IMR-90 (cell line): Measurements from ENCODE around the gene R3HDM4. TPM values are rescaled to one million over a fixed set of nuclear protein-coding genes. Genes with fewer than 3 reads are reported as not detected.
A peak's percentile ranks its signal among the peaks of the same experiment; 100 is the strongest.

ENCODE experiments used
- ATAC-seq: fragments of 200-7000 bp; cut with Tn5 transposase; 2 replicates; pipeline ENCODE4 v1.9.1; 2020; ENCODE audit warnings: low read depth, mild to moderate bottlenecking, moderate library complexity
- BruUV-seq: library from RNA; stranded (reverse); fragments of 400-500 nt; replicated peaks from 2 replicates; lab custom pipeline; 2021; lab: Mats Ljungman, UMichigan
- CTCF ChIA-PET: fragments of 300-600 bp; formaldehyde crosslinking; extraction: SDS; loops from one replicate; lab custom pipeline; 2021; ENCODE audit warnings: antibody characterized with exemption; lab: Yijun Ruan, JAX
- POLR2A ChIA-PET: fragments of 300-600 bp; sonication (Branson Sonifier 250); formaldehyde crosslinking; loops from one replicate; lab custom pipeline; 2022; ENCODE audit warnings: antibody characterized with exemption; ENCODE audit not compliant: unreplicated experiment; lab: Charles Lee
- DNase-seq: peaks from one replicate; pipeline ENCODE4 v3.0.0; 2013
- H2AFZ ChIP-seq: replicated peaks from 2 replicates; pipeline ENCODE3; 2013; ENCODE audit warnings: low read length, mild to moderate bottlenecking; ENCODE audit not compliant: poor library complexity
- H2AK5ac ChIP-seq: 2 replicates; pipeline ENCODE4 v1.6.1; 2013; ENCODE audit warnings: low read depth, low read length, inconsistent platforms
- H2AK9ac ChIP-seq: replicated peaks from 2 replicates; pipeline ENCODE3; 2013; ENCODE audit warnings: mild to moderate bottlenecking, low read depth, low read length, moderate library complexity; ENCODE audit not compliant: poor library complexity
- H2BK120ac ChIP-seq: 2 replicates; pipeline ENCODE4 v1.6.1; 2013; ENCODE audit warnings: low read depth, low read length, inconsistent platforms
- H2BK15ac ChIP-seq: 3 replicates; pipeline ENCODE4 v1.6.1; 2013; ENCODE audit warnings: low read depth, low read length, inconsistent platforms
- H2BK20ac ChIP-seq: 2 replicates; pipeline ENCODE4 v1.6.1; 2013; ENCODE audit warnings: low read depth, mild to moderate bottlenecking, inconsistent platforms, low read length, moderate library complexity
- H2BK5ac ChIP-seq: 2 replicates; pipeline ENCODE4 v1.6.1; 2013; ENCODE audit warnings: mild to moderate bottlenecking, low read depth, low read length, inconsistent platforms; ENCODE audit not compliant: poor library complexity, severe bottlenecking
- H3K14ac ChIP-seq: replicated peaks from 2 replicates; pipeline ENCODE4 v1.6.1; 2013; ENCODE audit warnings: low read depth, low read length, inconsistent platforms
- H3K18ac ChIP-seq: 2 replicates; pipeline ENCODE4 v1.6.1; 2013; ENCODE audit warnings: low read depth, low read length, control low read depth
- H3K23ac ChIP-seq: 2 replicates; pipeline ENCODE4 v1.6.1; 2013; ENCODE audit warnings: low read depth, low read length, inconsistent platforms
- H3K27ac ChIP-seq: 2 replicates; pipeline ENCODE4 v1.5.1; 2013; ENCODE audit warnings: mild to moderate bottlenecking, control low read depth, low read length; ENCODE audit not compliant: insufficient read depth
- H3K27me3 ChIP-seq: 2 replicates; pipeline ENCODE4 v1.6.1; 2013; ENCODE audit warnings: low read length; ENCODE audit not compliant: control insufficient read depth, insufficient read depth
- H3K36me3 ChIP-seq: 2 replicates; pipeline ENCODE4 v1.6.1; 2013; ENCODE audit warnings: low read length, mixed read lengths; ENCODE audit not compliant: control insufficient read depth, insufficient read depth
- H3K4ac ChIP-seq: 2 replicates; pipeline ENCODE4 v1.6.1; 2013; ENCODE audit warnings: low read depth, low read length, inconsistent platforms
- H3K4me1 ChIP-seq: 2 replicates; pipeline ENCODE4 v1.6.1; 2013; ENCODE audit warnings: low read length, mixed read lengths; ENCODE audit not compliant: control insufficient read depth, insufficient read depth
- H3K4me2 ChIP-seq: 2 replicates; pipeline ENCODE4 v1.6.1; 2013; ENCODE audit warnings: low read depth, mild to moderate bottlenecking, control low read depth, low read length, moderate library complexity
- H3K4me3 ChIP-seq: 2 replicates; pipeline ENCODE4 v1.5.1; 2013; ENCODE audit warnings: low read depth, mild to moderate bottlenecking, control low read depth, low read length, moderate library complexity; ENCODE audit not compliant: insufficient read depth
- H3K56ac ChIP-seq: 2 replicates; pipeline ENCODE4 v1.6.1; 2013; ENCODE audit warnings: low read length, inconsistent platforms; ENCODE audit not compliant: insufficient read depth; ENCODE audit errors: extremely low read depth
- H3K79me1 ChIP-seq, 2 experiments: 2 replicates each; pipeline ENCODE4 v1.6.1; 2013; ENCODE audit warnings: low read length in 2 of 2, inconsistent platforms in 1 of 2, low read depth in 1 of 2
- H3K9ac ChIP-seq: 2 replicates; pipeline ENCODE4 v1.6.1; 2013; ENCODE audit warnings: low read depth, low read length, control low read depth
- H3K9me1 ChIP-seq: 2 replicates; pipeline ENCODE4 v1.6.1; 2013; ENCODE audit warnings: low read length, inconsistent platforms; ENCODE audit not compliant: insufficient read depth
- H3K9me3 ChIP-seq: 2 replicates; pipeline ENCODE4 v1.6.1; 2013; ENCODE audit warnings: low read length; ENCODE audit not compliant: control insufficient read depth, insufficient read depth
- H4K20me1 ChIP-seq: 2 replicates; pipeline ENCODE4 v1.6.1; 2013; ENCODE audit warnings: low read length, inconsistent platforms; ENCODE audit not compliant: insufficient read depth
- H4K5ac ChIP-seq: 2 replicates; pipeline ENCODE4 v1.6.1; 2013; ENCODE audit warnings: mild to moderate bottlenecking, low read depth, low read length, control low read depth
- H4K8ac ChIP-seq, 2 experiments: 2 replicates each; pipeline ENCODE4 v1.6.1; 2013; ENCODE audit warnings: low read depth in 2 of 2, low read length in 2 of 2, control low read depth in 1 of 2, inconsistent platforms in 1 of 2
- H4K91ac ChIP-seq: 2 replicates; pipeline ENCODE4 v1.6.1; 2013; ENCODE audit warnings: low read depth, low read length, inconsistent platforms; ENCODE audit not compliant: insufficient read depth
- POLR2A ChIP-seq: IDR thresholded peaks from 2 replicates; pipeline ENCODE4 v1.6.1; 2012; ENCODE audit warnings: mild to moderate bottlenecking, low read depth, low read length
- WGBS, 2 experiments: methylation state at CpG; one replicate each; pipeline versions ENCODE4 v1.1.5 to v1.1.7; 2013; ENCODE audit warnings: missing lambda C conversion rate in 2 of 2; ENCODE audit not compliant: insufficient read length in 1 of 2; ENCODE audit errors: extremely low coverage in 2 of 2; 5-methylcytosine and 5-hydroxymethylcytosine counted together
- dilution Hi-C: fragments of 300-500 bp; cut with HindIII; formaldehyde crosslinking; loops from one replicate; pipeline ENCODE4 v1.14.3; 2018; ENCODE audit warnings: low sequenced_read_pairs; ENCODE audit not compliant: unreplicated experiment
- in situ Hi-C: fragments of 300-500 bp; cut with MboI; formaldehyde crosslinking; loops from 3 replicates; pipeline ENCODE4 v1.14.3; 2019; ENCODE audit warnings: low sequenced_read_pairs, inconsistent platforms, mixed read lengths
- intact Hi-C: fragments of 100-400 bp; cut with micrococcal nuclease; formaldehyde crosslinking; loops from 2 replicates; pipeline ENCODE4 v1.10.0; 2022
- polyA plus RNA-seq, 3 experiments: library from polyadenylated mRNA; depleted of rRNA; stranded (reverse); fragments of >200 nt; gene quantifications; 2 replicates each; pipeline ENCODE4 v1.2.3, GENCODE V29; 2012; ENCODE audit warnings: low replicate concordance in 1 of 3
- total RNA-seq: library from RNA; depleted of rRNA; stranded (reverse); fragments of >200 nt; gene quantifications from 2 replicates; pipeline ENCODE4 v1.2.3, GENCODE V29; 2012
- TF ChIP-seq, protein P1 (sequence below): fragments of 150-350 bp; IDR thresholded peaks from 2 replicates; pipeline ENCODE4 v1.6.1; 2016; ENCODE audit warnings: low read depth, mild to moderate bottlenecking, low read length, moderate library complexity, borderline replicate concordance
- TF ChIP-seq, protein P2 (sequence below): fragments of 150-350 bp; IDR thresholded peaks from 2 replicates; pipeline ENCODE4 v1.6.1; 2017; ENCODE audit warnings: mild to moderate bottlenecking, antibody characterized with exemption, low read length, low read depth

Gene R3HDM4
- total and polyA plus RNA-seq, 2 of the 4 experiments (the other 2 are of a cell fraction): 9.0 to 51.5 TPM

DNA sequence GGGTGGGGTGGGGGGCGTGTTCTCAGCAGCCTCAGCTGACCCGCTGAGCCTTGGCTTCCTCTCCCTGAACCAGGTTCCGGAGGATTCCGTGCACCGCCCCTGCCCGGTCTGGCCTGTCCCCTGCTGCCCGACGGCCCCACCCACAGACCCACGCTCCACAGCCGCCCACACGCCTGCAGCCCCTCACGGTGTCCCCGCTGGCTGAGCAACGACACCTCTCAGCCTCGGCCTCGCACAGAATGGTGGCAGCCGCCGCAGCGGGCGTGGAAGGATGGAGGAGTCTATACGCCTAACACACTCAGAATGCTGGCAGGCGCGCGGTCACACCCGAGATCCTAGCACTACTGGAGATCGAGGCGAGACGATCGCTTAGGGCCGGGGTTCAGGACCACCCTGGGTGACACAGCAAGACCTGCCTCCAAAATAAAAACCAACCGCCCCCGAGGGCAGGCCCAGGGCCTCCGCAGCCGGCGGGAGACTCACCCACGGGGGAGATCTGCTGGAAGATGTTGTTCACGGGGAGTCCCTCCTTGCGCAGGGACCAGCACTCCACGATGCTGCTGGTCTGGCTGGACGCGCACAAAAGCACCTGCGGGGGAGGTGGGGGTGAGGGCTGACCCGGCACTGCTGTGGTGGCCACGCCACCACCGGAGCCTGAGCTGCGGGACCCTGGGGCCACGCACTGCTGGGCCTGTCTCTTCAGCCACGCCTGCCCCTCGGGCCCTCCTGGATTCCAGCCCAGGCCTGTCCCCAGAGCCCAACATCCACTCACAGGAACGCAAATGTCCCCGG, 28.4 kb downstream of the R3HDM4 start (continued):
- TF ChIP-seq, protein P1, sequence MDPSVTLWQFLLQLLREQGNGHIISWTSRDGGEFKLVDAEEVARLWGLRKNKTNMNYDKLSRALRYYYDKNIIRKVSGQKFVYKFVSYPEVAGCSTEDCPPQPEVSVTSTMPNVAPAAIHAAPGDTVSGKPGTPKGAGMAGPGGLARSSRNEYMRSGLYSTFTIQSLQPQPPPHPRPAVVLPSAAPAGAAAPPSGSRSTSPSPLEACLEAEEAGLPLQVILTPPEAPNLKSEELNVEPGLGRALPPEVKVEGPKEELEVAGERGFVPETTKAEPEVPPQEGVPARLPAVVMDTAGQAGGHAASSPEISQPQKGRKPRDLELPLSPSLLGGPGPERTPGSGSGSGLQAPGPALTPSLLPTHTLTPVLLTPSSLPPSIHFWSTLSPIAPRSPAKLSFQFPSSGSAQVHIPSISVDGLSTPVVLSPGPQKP: no peak

DNA sequence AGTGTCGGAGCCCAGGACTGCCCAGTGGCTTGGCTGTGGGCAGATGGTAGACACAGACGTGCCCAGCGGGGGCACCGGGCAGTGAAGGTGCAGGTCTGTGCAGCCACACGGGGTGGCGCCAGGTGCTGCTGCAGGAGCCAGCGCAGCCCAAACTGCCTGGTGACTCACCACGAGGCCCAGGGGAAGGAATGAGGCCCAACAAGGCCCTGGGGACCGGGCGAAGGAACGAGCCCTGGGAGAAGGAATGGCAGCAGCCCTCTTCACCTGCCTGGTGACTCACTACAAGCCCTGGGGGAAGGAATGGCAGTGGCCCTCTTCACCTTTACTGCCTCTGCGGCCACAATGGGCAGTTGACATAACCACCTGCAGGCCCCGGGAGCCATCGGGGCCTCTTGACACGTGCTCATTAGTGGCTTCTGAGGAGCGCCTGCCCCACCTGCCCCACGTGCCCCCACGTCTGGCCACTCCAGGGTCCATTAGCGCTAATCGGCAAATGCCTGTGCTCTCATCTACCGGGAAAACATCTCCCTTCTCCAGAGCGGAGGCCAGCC, 29.3 kb downstream of the R3HDM4 start:
- H3K9ac ChIP-seq: no peak overlapping the region
- 96% methylated on average over 17 of the region's 22 CpGs; no CpG with 5 or more reads in 1 of the 2 experiments for WGBS, 2 experiments
- dilution Hi-C loops: no loop called here
- TF ChIP-seq, protein P2, sequence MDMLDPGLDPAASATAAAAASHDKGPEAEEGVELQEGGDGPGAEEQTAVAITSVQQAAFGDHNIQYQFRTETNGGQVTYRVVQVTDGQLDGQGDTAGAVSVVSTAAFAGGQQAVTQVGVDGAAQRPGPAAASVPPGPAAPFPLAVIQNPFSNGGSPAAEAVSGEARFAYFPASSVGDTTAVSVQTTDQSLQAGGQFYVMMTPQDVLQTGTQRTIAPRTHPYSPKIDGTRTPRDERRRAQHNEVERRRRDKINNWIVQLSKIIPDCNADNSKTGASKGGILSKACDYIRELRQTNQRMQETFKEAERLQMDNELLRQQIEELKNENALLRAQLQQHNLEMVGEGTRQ: no peak
- no peak for TF ChIP-seq POLR2A
- DNase-seq (no peak), ATAC-seq (no peak; the same call in 1 of the 2 replicates)
- CTCF ChIA-PET: no interaction called here
- POLR2A ChIA-PET: no interaction called here
- no peak overlapping the region for H2AK5ac ChIP-seq
- no peak overlapping the region for H3K14ac ChIP-seq
- no peak overlapping the region for H2BK120ac ChIP-seq
- no peaks in the 10 kb centered on the region for H3K27me3 ChIP-seq
- no peak overlapping the region for H4K8ac ChIP-seq
- H3K4ac ChIP-seq: no peak overlapping the region
- peaks cover 6% of the 10 kb centered on the region for H4K20me1 ChIP-seq
- no TSS peak for BruUV-seq
- no peak overlapping the region for H3K56ac ChIP-seq
- H3K23ac ChIP-seq: no peak overlapping the region
- no peaks in the 10 kb centered on the region for H3K9me1 ChIP-seq
- no peak overlapping the region for H2AK9ac ChIP-seq
- no peak overlapping the region for H3K4me3 ChIP-seq
- no peaks in the 10 kb centered on the region for H3K9me3 ChIP-seq
- in situ Hi-C loops: no loop called here
- H4K91ac ChIP-seq: no peak overlapping the region
- H2BK15ac ChIP-seq: no peak overlapping the region
- no peak overlapping the region for H4K5ac ChIP-seq
- H2BK5ac ChIP-seq: no peak overlapping the region
- H2AFZ ChIP-seq: peak overlapping the region; percentile 33
- H3K36me3 ChIP-seq: peaks cover 74% of the 10 kb centered on the region
- peaks cover 7 to 19% of the 10 kb centered on the region in 2 experiments; a peak in 3 of 4 replicates for H3K79me1 ChIP-seq
- H3K4me2 ChIP-seq: no peak overlapping the region
- intact Hi-C loops: no loop called here
- H3K27ac ChIP-seq: no peak overlapping the region
- no peaks in the 10 kb centered on the region for H3K4me1 ChIP-seq
- H3K18ac ChIP-seq: no peak overlapping the region
- H2BK20ac ChIP-seq: no peak overlapping the region
